ENCODE data around the gene ABAT. TPM values are rescaled to one million over a fixed set of nuclear protein-coding genes. Genes with fewer than 3 reads are reported as not detected.

ABAT gene
- total RNA-seq, 2 experiments from 2014 or later: 4.1 to 4.4 TPM

DNA sequence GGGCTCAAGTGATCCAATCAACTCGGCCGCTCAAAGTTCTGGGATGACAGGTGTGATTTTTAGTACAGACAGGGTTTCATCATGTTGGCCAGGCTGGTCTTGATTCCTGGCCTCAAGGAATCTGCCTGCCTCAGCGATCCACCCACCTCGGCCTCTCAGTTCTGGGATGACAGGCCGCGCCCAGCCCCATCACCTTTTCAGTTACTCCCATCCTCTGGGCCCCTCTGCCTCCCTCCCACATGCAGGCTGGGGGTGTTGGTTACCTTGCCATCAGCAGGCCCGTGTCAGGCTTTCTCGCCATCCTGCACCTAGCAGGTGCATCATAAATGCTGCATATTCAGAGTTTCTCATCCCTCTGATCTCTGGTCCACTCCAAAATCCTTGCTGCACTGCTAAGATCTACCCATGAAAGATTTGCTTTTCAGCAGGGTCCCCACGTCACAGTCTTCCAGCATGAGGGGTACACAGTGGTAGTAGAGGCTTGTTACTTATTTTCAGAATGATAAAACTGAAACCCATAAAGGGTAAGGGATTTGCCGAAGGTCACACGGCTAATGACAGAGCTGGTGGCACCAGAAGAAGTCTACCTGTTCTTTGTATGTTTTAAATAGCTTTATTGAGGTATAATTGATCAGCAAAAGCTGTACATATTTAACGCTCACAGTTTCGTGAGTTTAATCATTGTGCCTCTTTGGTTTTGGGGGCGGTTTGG is 139.8 kb downstream of the ABAT start:
- peaks cover 79% of the 10 kb centered on the region for H3K36me3 Mint-ChIP-seq (ENCODE audit: low read depth)
- ATAC-seq (ENCODE audit: poor library complexity) (no peak), DNase-seq (no peak)
- H3K27ac Mint-ChIP-seq: peak overlapping the region; percentile 39
- Histone ChIP-seq H3K36me3 (ENCODE audit: insufficient read depth, low read length) (peaks cover 76% of the 10 kb centered on the region), H3K9me3 (ENCODE audit: control insufficient read depth in 1 of 2, insufficient read depth in 1 of 2, low read length in 2 of 2) (no peaks in the 10 kb centered on the region), H3K4me1 (ENCODE audit: insufficient read depth, low read length) (peaks cover 8% of the 10 kb centered on the region), H3K27me3 (ENCODE audit: control insufficient read depth in 1 of 2, insufficient read depth in 2 of 2, low read length in 2 of 2) (no peaks in the 10 kb centered on the region), H3K4me3 (ENCODE audit: low read length) (no peak overlapping the region), H3K27ac (ENCODE audit: low read depth in 1 of 2, low read length in 2 of 2) (no peak overlapping the region)
- no peaks in the 10 kb centered on the region for H3K27me3 Mint-ChIP-seq
- H3K4me3 Mint-ChIP-seq: no peak overlapping the region
- TF ChIP-seq CTCF (IDR thresholded peaks at IDR 0.05): no peak
- CTCF ChIA-PET: interaction anchor here (0.6 kb wide), 1 partner anchor 178 kb away, joined by 3 read pairs; no protein-coding TSS in a partner anchor
- H3K9me3 Mint-ChIP-seq: no peaks in the 10 kb centered on the region
- intact Hi-C loops (cut with DNase I, micrococcal nuclease): no loop called here
- POLR2A ChIA-PET: no interaction called here
- H3K4me1 Mint-ChIP-seq (ENCODE audit: low read depth): peaks cover 20% of the 10 kb centered on the region

DNA sequence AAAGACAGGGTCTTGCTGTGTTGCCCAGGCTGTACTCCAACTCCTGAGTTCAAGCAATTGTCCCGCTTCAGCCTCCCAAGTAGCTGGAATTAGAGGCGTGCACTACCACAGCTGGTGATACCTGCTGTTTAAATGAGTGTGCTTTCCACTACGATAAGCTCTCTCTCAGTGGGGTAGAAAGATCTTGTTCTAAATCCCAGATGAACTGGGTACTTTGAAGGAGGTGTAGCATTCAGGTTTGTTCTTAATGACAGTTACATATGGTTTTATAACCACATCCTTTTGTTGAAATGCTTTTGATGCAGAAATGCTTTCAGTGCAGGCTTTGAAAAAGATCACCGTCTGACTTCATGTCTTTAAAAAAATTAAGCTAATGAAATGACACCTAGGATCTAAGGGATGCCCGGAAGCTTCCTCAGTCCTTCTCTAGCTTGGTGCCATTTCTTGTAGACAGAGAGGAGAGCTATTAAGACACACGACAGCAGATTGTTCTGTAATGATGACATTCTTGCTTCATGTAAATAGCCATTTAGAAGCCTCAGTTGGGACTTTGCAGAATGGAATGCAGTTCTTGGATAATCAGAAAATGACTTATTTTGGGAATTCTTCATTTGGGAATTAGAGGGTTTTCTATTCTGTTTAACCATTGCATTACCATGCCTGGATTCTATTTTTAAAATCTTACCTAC is 142.7 kb downstream of the ABAT start:
- POLR2A ChIA-PET: interaction anchor here (1.0 to 1.7 kb wide), 8 partner anchors 11 to 274 kb away, joined by 3 to 14 read pairs (median 4); partner anchors contain the start of genes CARHSP1, HAPSTR1, PMM2 and TMEM186
- H3K9me3 Mint-ChIP-seq: no peaks in the 10 kb centered on the region
- peaks cover 66% of the 10 kb centered on the region for H3K36me3 ChIP-seq (ENCODE audit: insufficient read depth, low read length)
- H3K27ac ChIP-seq (ENCODE audit: low read depth in 1 of 2, low read length in 2 of 2): no peak overlapping the region
- H3K27me3 Mint-ChIP-seq: no peaks in the 10 kb centered on the region
- CTCF ChIA-PET: interaction anchor here (0.8 kb wide), 1 partner anchor 250 kb away, joined by 3 read pairs; no protein-coding TSS in a partner anchor
- TF ChIP-seq CTCF (IDR thresholded peaks at IDR 0.05): no peak
- ATAC-seq (ENCODE audit: poor library complexity): peak; percentile 94
- H3K27ac Mint-ChIP-seq: peak overlapping the region; percentile 9
- H3K27me3 ChIP-seq (ENCODE audit: control insufficient read depth in 1 of 2, insufficient read depth in 2 of 2, low read length in 2 of 2): no peaks in the 10 kb centered on the region
- intact Hi-C loops (cut with DNase I, micrococcal nuclease): loop anchor here in 1 of 2 experiments (5.0 kb wide), 2 partner anchors 50 to 65 kb away; partner anchors contain the start of genes CARHSP1 and LITAFD
- no peaks in the 10 kb centered on the region for H3K9me3 ChIP-seq (ENCODE audit: control insufficient read depth in 1 of 2, insufficient read depth in 1 of 2, low read length in 2 of 2)
- DNase-seq: peak in 3 of 14 experiments; percentile 21 to 62 (median 23)
- H3K4me1 Mint-ChIP-seq (ENCODE audit: low read depth): peaks cover 21% of the 10 kb centered on the region
- H3K4me3 Mint-ChIP-seq: no peak overlapping the region
- no peak overlapping the region for H3K4me3 ChIP-seq (ENCODE audit: low read length)
- H3K36me3 Mint-ChIP-seq (ENCODE audit: low read depth): peaks cover 79% of the 10 kb centered on the region
- peaks cover 8% of the 10 kb centered on the region for H3K4me1 ChIP-seq (ENCODE audit: insufficient read depth, low read length)

- CTCF ChIA-PET: no interaction called here
- Mint-ChIP-seq H3K4me1 (ENCODE audit: low read depth) (peaks cover 21% of the 10 kb centered on the region), H3K4me3 (no peak overlapping the region), H3K9me3 (no peaks in the 10 kb centered on the region), H3K27me3 (no peaks in the 10 kb centered on the region), H3K27ac (no peak overlapping the region), H3K36me3 (ENCODE audit: low read depth) (peaks cover 74% of the 10 kb centered on the region)
- H3K4me3 ChIP-seq (ENCODE audit: low read length): no peak overlapping the region
- no peak for DNase-seq
- intact Hi-C loops (cut with DNase I, micrococcal nuclease): loop anchor here in 1 of 2 experiments (5.0 kb wide), 2 partner anchors 49 to 64 kb away; partner anchors contain the start of genes CARHSP1 and LITAFD
- no peak overlapping the region for H3K27ac ChIP-seq (ENCODE audit: low read depth in 1 of 2, low read length in 2 of 2)
- no peaks in the 10 kb centered on the region for H3K9me3 ChIP-seq (ENCODE audit: control insufficient read depth in 1 of 2, insufficient read depth in 1 of 2, low read length in 2 of 2)
- H3K27me3 ChIP-seq (ENCODE audit: control insufficient read depth in 1 of 2, insufficient read depth in 2 of 2, low read length in 2 of 2): no peaks in the 10 kb centered on the region
- TF ChIP-seq CTCF (IDR thresholded peaks at IDR 0.05): no peak
- ATAC-seq (ENCODE audit: poor library complexity): no peak
- POLR2A ChIA-PET: no interaction called here
- H3K4me1 ChIP-seq (ENCODE audit: insufficient read depth, low read length): peaks cover 8% of the 10 kb centered on the region
- H3K36me3 ChIP-seq (ENCODE audit: insufficient read depth, low read length): peaks cover 53% of the 10 kb centered on the region
These were observed 144.3 kb downstream of the ABAT start for GRCh38 chr16:8818504-8819270.
